Fibroblast of lung (primary cell): ENCODE results near the gene SPTLC1. TPM values are rescaled to one million over a fixed set of nuclear protein-coding genes. Genes with fewer than 3 reads are reported as not detected.
"Not testable (repeated sequence)": the region's sequence is repeated elsewhere in the genome, so short reads cannot be mapped to it uniquely, and the experiment has no call there.

Experiments
- DNase-seq, 2 donors: peaks; one replicate each; pipeline versions ENCODE4 v3.0.0 to v3.0.0-alpha.2; 2010; ENCODE audit warnings: low read depth in 2 of 2
- H2AFZ ChIP-seq: 2 replicates; pipeline ENCODE4 v1.5.1; 2012; ENCODE audit warnings: low read length, control low read depth, inconsistent platforms
- H3K27ac ChIP-seq: 2 replicates; pipeline ENCODE4 v1.5.1; 2011; ENCODE audit warnings: low read length, control low read depth; ENCODE audit not compliant: insufficient read depth
- H3K27me3 ChIP-seq: 2 replicates; pipeline ENCODE4 v1.5.1; 2011; ENCODE audit warnings: mild to moderate bottlenecking, low read length; ENCODE audit not compliant: control insufficient read depth, insufficient read depth
- H3K36me3 ChIP-seq: 2 replicates; pipeline ENCODE4 v1.5.1; 2011; ENCODE audit warnings: low read length; ENCODE audit not compliant: control insufficient read depth, insufficient read depth
- H3K4me1 ChIP-seq: 2 replicates; pipeline ENCODE4 v1.5.1; 2011; ENCODE audit warnings: low read length; ENCODE audit not compliant: control insufficient read depth, insufficient read depth; ENCODE audit errors: extremely low read depth
- H3K4me2 ChIP-seq: 2 replicates; pipeline ENCODE4 v1.5.1; 2011; ENCODE audit warnings: low read length, control low read depth; ENCODE audit not compliant: insufficient read depth; ENCODE audit errors: extremely low read depth
- H3K4me3 ChIP-seq, 4 experiments: fragments of 200-600 bp in 1 of 4; sonication (generic) in 1 of 4; replicated peaks in 1 of 4; 2 replicates each; pipeline ENCODE4 v1.5.1; 2011 to 2016; ENCODE audit warnings: low read length in 4 of 4, low read depth in 3 of 4, mild to moderate bottlenecking in 3 of 4, control low read depth in 2 of 4, inconsistent platforms in 1 of 4, mixed read lengths in 1 of 4; ENCODE audit not compliant: insufficient read depth in 1 of 4; ENCODE audit errors: control extremely low read depth in 1 of 4
- H3K79me2 ChIP-seq: 2 replicates; pipeline ENCODE4 v1.5.1; 2012; ENCODE audit warnings: mild to moderate bottlenecking, low read length, inconsistent platforms; ENCODE audit not compliant: control insufficient read depth, insufficient read depth
- H3K9ac ChIP-seq: 2 replicates; pipeline ENCODE4 v1.5.1; 2011; ENCODE audit warnings: mild to moderate bottlenecking, low read length, control low read depth; ENCODE audit not compliant: insufficient read depth
- H3K9me3 ChIP-seq: 2 replicates; pipeline ENCODE4 v1.5.1; 2012; ENCODE audit warnings: low read depth, low read length; ENCODE audit not compliant: control insufficient read depth, insufficient read depth
- H4K20me1 ChIP-seq: 2 replicates; pipeline ENCODE4 v1.5.1; 2011; ENCODE audit warnings: low read length; ENCODE audit not compliant: control insufficient read depth, insufficient read depth; ENCODE audit errors: extremely low read depth
- CTCF ChIP-seq, 2 donors: IDR thresholded peaks in 1 of 2; conservative IDR thresholded peaks in 1 of 2; 1 replicate in 1 of 2; 2 replicates in 1 of 2; pipeline ENCODE4 v1.5.1; 2011 to 2012; ENCODE audit warnings: low read length in 2 of 2, control low read depth in 1 of 2, inconsistent platforms in 1 of 2, low read depth in 1 of 2, mild to moderate bottlenecking in 1 of 2
- EZH2 ChIP-seq: IDR thresholded peaks from 2 replicates; pipeline ENCODE4 v1.5.1; 2012; ENCODE audit warnings: low read length, control low read depth, mild to moderate bottlenecking; ENCODE audit errors: missing control alignments
- polyA plus RNA-seq, 2 donors: library from polyadenylated mRNA; depleted of rRNA in 1 of 2; stranded (reverse) in 1 of 2; unstranded in 1 of 2; fragments of >200 nt; gene quantifications; 2 replicates each; pipeline ENCODE4 v1.2.1, GENCODE V29; 2011 to 2012; ENCODE audit warnings: missing spikeins in 1 of 2
- total RNA-seq: library from RNA; depleted of rRNA; stranded (reverse); fragments of >200 nt; gene quantifications from 2 replicates; pipeline ENCODE4 v1.2.1, GENCODE V29; 2014

SPTLC1 gene
- total and polyA plus RNA-seq, 2 donors (not counting 1 experiment from before 2014, with no cell fraction given), result 97.8 to 138 TPM

- H3K9me3 ChIP-seq, result no peaks in the 10 kb centered on the region
- H3K27me3 ChIP-seq, result no peaks in the 10 kb centered on the region
- TF ChIP-seq CTCF (conservative IDR thresholded peaks at IDR 0.05 in 1 of 2, IDR thresholded peaks at IDR 0.05 in 1 of 2; ENCODE audit: low read depth in 1 of 2, low read length in 2 of 2) (peak; percentile 74 to 91), EZH2 (no peak)
- peaks cover 4% of the 10 kb centered on the region for H3K4me1 ChIP-seq
- H3K27ac ChIP-seq, result no peak overlapping the region
- no peak overlapping the region for H3K9ac ChIP-seq
- DNase-seq, result peak; percentile 61 to 72
- H3K4me2 ChIP-seq, result peak overlapping the region; percentile 67
- H3K79me2 ChIP-seq, result no peaks in the 10 kb centered on the region
- no peak overlapping the region for H2AFZ ChIP-seq
- peak overlapping the region in 1 of 4 experiments; percentile 61 for H3K4me3 ChIP-seq
- H3K36me3 ChIP-seq, result no peaks in the 10 kb centered on the region
- H4K20me1 ChIP-seq, result no peaks in the 10 kb centered on the region
Measured at GRCh38 chr9:92140074-92140753, 25.0 kb upstream of the SPTLC1 start.

GRCh38 chr9:92138960-92139540, 23.8 kb upstream of the SPTLC1 start:
- H3K4me3 ChIP-seq, H3K9me3 ChIP-seq, H3K36me3 ChIP-seq, H2AFZ ChIP-seq, H3K4me2 ChIP-seq, H3K79me2 ChIP-seq, H4K20me1 ChIP-seq, H3K4me1 ChIP-seq, H3K27me3 ChIP-seq, H3K9ac ChIP-seq, H3K27ac ChIP-seq: not testable (repeated sequence)
- DNase-seq, result peak in 1 of 2 donors; percentile 59
- TF ChIP-seq CTCF (conservative IDR thresholded peaks at IDR 0.05 in 1 of 2, IDR thresholded peaks at IDR 0.05 in 1 of 2; ENCODE audit: low read depth in 1 of 2, low read length in 2 of 2), result peak; percentile 21 to 49

GRCh38 chr9:92138157-92138959, 23.1 kb upstream of the SPTLC1 start:
- Histone ChIP-seq H3K27ac (no peak overlapping the region), H3K4me2 (no peak overlapping the region), H3K4me3 (no peak overlapping the region), H3K9me3 (no peaks in the 10 kb centered on the region), H3K79me2 (no peaks in the 10 kb centered on the region), H3K27me3 (no peaks in the 10 kb centered on the region), H3K36me3 (no peaks in the 10 kb centered on the region), H4K20me1 (no peaks in the 10 kb centered on the region), H3K9ac (no peak overlapping the region), H3K4me1 (peaks cover 10% of the 10 kb centered on the region), H2AFZ (no peak overlapping the region)
- DNase-seq, result peak; percentile 37 to 55
- TF ChIP-seq CTCF (conservative IDR thresholded peaks at IDR 0.05 in 1 of 2, IDR thresholded peaks at IDR 0.05 in 1 of 2; ENCODE audit: low read depth in 1 of 2, low read length in 2 of 2) (peak; percentile 69 to 73), EZH2 (no peak)
